K562 (cell line): ENCODE data around the gene MOB1B. TPM values are rescaled to one million over a fixed set of nuclear protein-coding genes. Genes with fewer than 3 reads are reported as not detected.
A peak's percentile ranks its signal among the peaks of the same experiment; 100 is the strongest.

Source experiments
- ARNT ChIP-seq, 2 experiments: fragments of 450-650 bp; IDR thresholded peaks; 2 replicates each; pipeline ENCODE4 v1.6.1; 2016; ENCODE audit warnings: mild to moderate bottlenecking in 1 of 2
- E2F4 ChIP-seq: sonication (generic); formaldehyde crosslinking; IDR thresholded peaks from 2 replicates; pipeline ENCODE4 v1.8.0; 2022; ENCODE audit warnings: mild to moderate bottlenecking, low read depth, missing genetic modification reagents
- ETV6 ChIP-seq, 3 experiments: fragments of 150-350 bp in 1 of 3; sonication (generic) in 1 of 3; formaldehyde crosslinking in 1 of 3; IDR thresholded peaks; 2 replicates each; pipeline versions ENCODE4 v1.6.1 to v1.8.0; 2014 to 2022; ENCODE audit warnings: borderline replicate concordance in 2 of 3, low read depth in 2 of 3, antibody characterized with exemption in 1 of 3, low read length in 1 of 3, mild to moderate bottlenecking in 1 of 3, missing genetic modification reagents in 1 of 3
- HCFC1 ChIP-seq: IDR thresholded peaks from 2 replicates; pipeline ENCODE4 v1.6.1; 2012; ENCODE audit warnings: low read depth, low read length, improper control_type of control experiment
- HMGN3 ChIP-seq: IDR thresholded peaks from 2 replicates; pipeline ENCODE4 v1.6.1; 2011; ENCODE audit warnings: borderline replicate concordance, low read depth, mild to moderate bottlenecking, mixed read lengths, low read length; ENCODE audit not compliant: insufficient read length; ENCODE audit errors: extremely low read depth
- NFE2 ChIP-seq: IDR thresholded peaks from 2 replicates; pipeline ENCODE4 v1.6.1; 2014; ENCODE audit warnings: antibody characterized with exemption, low read depth
- POU5F1 ChIP-seq: fragments of 150-350 bp; IDR thresholded peaks from 2 replicates; pipeline ENCODE4 v1.6.1; 2014; ENCODE audit warnings: borderline replicate concordance, low read length, low read depth, mild to moderate bottlenecking; ENCODE audit not compliant: partially characterized antibody
- SMAD2 ChIP-seq: fragments of 150-350 bp; IDR thresholded peaks from 2 replicates; pipeline ENCODE4 v1.6.1; 2014; ENCODE audit warnings: low read depth, mild to moderate bottlenecking, low read length
- SP2 ChIP-seq: IDR thresholded peaks from 2 replicates; pipeline ENCODE4 v1.6.1; 2011; ENCODE audit warnings: mild to moderate bottlenecking, low read depth, low read length, moderate library complexity; ENCODE audit not compliant: poor library complexity, severe bottlenecking; ENCODE audit errors: extremely low read depth
- TGIF2 ChIP-seq: sonication (generic); formaldehyde crosslinking; IDR thresholded peaks from 2 replicates; pipeline ENCODE4 v1.8.1; 2022; ENCODE audit warnings: mild to moderate bottlenecking, missing genetic modification reagents, moderate library complexity
- TRIM28 ChIP-seq: fragments of 450-650 bp; IDR thresholded peaks from 2 replicates; pipeline ENCODE4 v1.6.1; 2017
- USF2 ChIP-seq: sonication (generic); formaldehyde crosslinking; IDR thresholded peaks from 2 replicates; pipeline ENCODE4 v1.5.0; 2020; ENCODE audit warnings: missing genetic modification reagents
- ZNF347 ChIP-seq: fragments of 450-650 bp; formaldehyde crosslinking; IDR thresholded peaks from 2 replicates; pipeline ENCODE4 v1.4.0; 2020; ENCODE audit warnings: low read depth, mild to moderate bottlenecking, moderate library complexity
- polyA plus RNA-seq, 8 experiments: library from polyadenylated mRNA; depleted of rRNA in 4 of 8; stranded (reverse) in 5 of 8; unstranded in 3 of 8; fragments of >200 nt; fragmentation: Nextera tagmentation in 2 of 8; fragmentation: Illumina TruSeq in 1 of 8; extraction: Ambion mirVana in 2 of 8; extraction: Trizol in 1 of 8; gene quantifications; 2 replicates each; pipeline versions ENCODE4 v1.2.1 to v1.2.3, GENCODE V29; 2011 to 2014; ENCODE audit warnings: inconsistent platforms in 1 of 8, missing spikeins in 1 of 8
- total RNA-seq, 7 experiments: library from RNA; depleted of rRNA in 6 of 7; stranded (reverse); fragments of >200 nt in 6 of 7; fragmentation: Illumina TruSeq in 2 of 7; extraction: Trizol in 2 of 7; gene quantifications; 2 replicates each; pipeline versions ENCODE4 v1.2.1 to v1.2.3, GENCODE V29; 2011 to 2021; ENCODE audit warnings: low replicate concordance in 1 of 7
- TF ChIP-seq, protein P1 (sequence below): fragments of 450-650 bp; IDR thresholded peaks from 2 replicates; pipeline ENCODE4 v1.6.1; 2017; ENCODE audit warnings: antibody characterized with exemption
- TF ChIP-seq, protein P2 (sequence below): IDR thresholded peaks from 3 replicates; pipeline ENCODE4 v1.6.1; 2011; ENCODE audit warnings: borderline replicate concordance, mild to moderate bottlenecking, moderate library complexity; ENCODE audit not compliant: insufficient read length; ENCODE audit errors: extremely low read depth
- TF ChIP-seq, protein P3 (sequence below): fragments of 250-450 bp; sonication (Bioruptor Pico); IDR thresholded peaks from 2 replicates; pipeline ENCODE4 v1.9.0; 2021; ENCODE audit warnings: mild to moderate bottlenecking

MOB1B gene
- total and polyA plus RNA-seq, 9 of the 15 experiments (the other 6 are each of a cell fraction or from before 2014, with no cell fraction given): 8.4 to 37.8 (median 19.0) TPM

DNA sequence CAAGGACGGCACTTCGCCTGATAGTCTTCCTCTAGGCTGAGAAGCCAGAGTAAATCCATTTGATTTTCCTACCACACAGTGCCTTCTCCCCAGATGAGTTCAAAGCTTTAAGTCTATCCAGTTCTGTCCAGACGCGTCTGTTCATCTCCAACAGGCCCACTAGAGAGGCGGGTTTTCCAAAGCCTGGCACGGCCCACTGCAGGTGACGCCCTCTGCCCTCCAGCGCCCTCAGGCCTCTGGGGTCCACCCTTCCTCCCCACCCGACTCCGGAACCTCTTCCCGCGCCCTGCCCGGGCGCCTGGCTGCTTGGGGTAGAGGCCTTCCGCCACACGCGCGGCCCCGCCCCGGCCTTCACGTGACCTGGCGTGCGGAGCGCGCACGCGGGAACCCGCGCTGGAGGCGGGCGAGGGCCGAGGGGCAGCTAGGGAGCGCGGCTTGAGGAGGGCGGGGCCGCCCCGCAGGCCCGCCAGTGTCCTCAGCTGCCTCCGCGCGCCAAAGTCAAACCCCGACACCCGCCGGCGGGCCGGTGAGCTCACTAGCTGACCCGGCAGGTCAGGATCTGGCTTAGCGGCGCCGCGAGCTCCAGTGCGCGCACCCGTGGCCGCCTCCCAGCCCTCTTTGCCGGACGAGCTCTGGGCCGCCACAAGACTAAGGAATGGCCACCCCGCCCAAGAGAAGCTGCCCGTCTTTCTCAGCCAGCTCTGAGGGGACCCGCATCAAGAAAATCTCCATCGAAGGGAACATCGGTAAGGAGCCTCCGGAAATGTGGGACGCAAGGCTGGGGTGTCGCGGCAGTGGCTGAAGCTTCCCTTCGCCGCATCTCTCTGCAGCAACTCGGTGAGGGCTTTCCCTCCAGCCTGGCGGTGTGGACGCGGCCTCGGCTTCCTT, 91.3 kb downstream of the MOB1B start, which contains the start of gene DCK (continued):
- TF ChIP-seq, protein P1, sequence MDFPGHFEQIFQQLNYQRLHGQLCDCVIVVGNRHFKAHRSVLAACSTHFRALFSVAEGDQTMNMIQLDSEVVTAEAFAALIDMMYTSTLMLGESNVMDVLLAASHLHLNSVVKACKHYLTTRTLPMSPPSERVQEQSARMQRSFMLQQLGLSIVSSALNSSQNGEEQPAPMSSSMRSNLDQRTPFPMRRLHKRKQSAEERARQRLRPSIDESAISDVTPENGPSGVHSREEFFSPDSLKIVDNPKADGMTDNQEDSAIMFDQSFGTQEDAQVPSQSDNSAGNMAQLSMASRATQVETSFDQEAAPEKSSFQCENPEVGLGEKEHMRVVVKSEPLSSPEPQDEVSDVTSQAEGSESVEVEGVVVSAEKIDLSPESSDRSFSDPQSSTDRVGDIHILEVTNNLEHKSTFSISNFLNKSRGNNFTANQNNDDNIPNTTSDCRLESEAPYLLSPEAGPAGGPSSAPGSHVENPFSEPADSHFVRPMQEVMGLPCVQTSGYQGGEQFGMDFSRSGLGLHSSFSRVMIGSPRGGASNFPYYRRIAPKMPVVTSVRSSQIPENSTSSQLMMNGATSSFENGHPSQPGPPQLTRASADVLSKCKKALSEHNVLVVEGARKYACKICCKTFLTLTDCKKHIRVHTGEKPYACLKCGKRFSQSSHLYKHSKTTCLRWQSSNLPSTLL: no peak
- TF ChIP-seq USF2 (peak; percentile 97), TRIM28 (no peak), SP2 (no peak), TGIF2 (no peak), HMGN3 (peak; percentile 97), E2F4 (peak; percentile 92), NFE2 (no peak), HCFC1 (peak; percentile 54; the same call in 1 of the 2 replicates), ETV6 (IDR thresholded peaks at IDR 0.05; ENCODE audit: borderline replicate concordance in 1 of 2, low read depth in 2 of 2, low read length in 1 of 2) (no peak), ETV6 (CRISPR knock-in tag; IDR thresholded peaks at IDR 0.05; ENCODE audit: borderline replicate concordance) (no peak), ZNF347 (CRISPR knock-in tag) (no peak), ARNT (IDR thresholded peaks at IDR 0.05) (no peak), POU5F1 (no peak), SMAD2 (no peak)
- TF ChIP-seq, protein P2, sequence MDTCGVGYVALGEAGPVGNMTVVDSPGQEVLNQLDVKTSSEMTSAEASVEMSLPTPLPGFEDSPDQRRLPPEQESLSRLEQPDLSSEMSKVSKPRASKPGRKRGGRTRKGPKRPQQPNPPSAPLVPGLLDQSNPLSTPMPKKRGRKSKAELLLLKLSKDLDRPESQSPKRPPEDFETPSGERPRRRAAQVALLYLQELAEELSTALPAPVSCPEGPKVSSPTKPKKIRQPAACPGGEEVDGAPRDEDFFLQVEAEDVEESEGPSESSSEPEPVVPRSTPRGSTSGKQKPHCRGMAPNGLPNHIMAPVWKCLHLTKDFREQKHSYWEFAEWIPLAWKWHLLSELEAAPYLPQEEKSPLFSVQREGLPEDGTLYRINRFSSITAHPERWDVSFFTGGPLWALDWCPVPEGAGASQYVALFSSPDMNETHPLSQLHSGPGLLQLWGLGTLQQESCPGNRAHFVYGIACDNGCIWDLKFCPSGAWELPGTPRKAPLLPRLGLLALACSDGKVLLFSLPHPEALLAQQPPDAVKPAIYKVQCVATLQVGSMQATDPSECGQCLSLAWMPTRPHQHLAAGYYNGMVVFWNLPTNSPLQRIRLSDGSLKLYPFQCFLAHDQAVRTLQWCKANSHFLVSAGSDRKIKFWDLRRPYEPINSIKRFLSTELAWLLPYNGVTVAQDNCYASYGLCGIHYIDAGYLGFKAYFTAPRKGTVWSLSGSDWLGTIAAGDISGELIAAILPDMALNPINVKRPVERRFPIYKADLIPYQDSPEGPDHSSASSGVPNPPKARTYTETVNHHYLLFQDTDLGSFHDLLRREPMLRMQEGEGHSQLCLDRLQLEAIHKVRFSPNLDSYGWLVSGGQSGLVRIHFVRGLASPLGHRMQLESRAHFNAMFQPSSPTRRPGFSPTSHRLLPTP: no peak
- TF ChIP-seq, protein P3, sequence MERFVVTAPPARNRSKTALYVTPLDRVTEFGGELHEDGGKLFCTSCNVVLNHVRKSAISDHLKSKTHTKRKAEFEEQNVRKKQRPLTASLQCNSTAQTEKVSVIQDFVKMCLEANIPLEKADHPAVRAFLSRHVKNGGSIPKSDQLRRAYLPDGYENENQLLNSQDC (CRISPR knock-in tag): no peak
